ENCODE data around the gene IGFN1. TPM values are rescaled to one million over a fixed set of nuclear protein-coding genes. Genes with fewer than 3 reads are reported as not detected.

IGFN1 gene
- total and polyA plus RNA-seq, 8 donors = 0.60 to 3.0 (median 0.95) TPM

GRCh38 chr1:201146626-201147390 is 43.8 kb upstream of the IGFN1 start:
- Histone ChIP-seq H3K36me3 (peaks cover 0 to 72% of the 10 kb centered on the region in 2 donors), H3K27me3 (no peaks in the 10 kb centered on the region), H3K4me3 (no peak overlapping the region), H3K4me1 (no peaks in the 10 kb centered on the region), H3K9me3 (no peaks in the 10 kb centered on the region), H3K27ac (no peak overlapping the region)
- ATAC-seq (no peak), DNase-seq (no peak)
- intact Hi-C loops (cut with DNase I) = no loop called here
- no peak for TF ChIP-seq CTCF (IDR thresholded peaks at IDR 0.05)

GRCh38 chr1:201147396-201148015 is 43.1 kb upstream of the IGFN1 start:
- no peak for DNase-seq
- intact Hi-C loops (cut with DNase I) = no loop called here

DNA sequence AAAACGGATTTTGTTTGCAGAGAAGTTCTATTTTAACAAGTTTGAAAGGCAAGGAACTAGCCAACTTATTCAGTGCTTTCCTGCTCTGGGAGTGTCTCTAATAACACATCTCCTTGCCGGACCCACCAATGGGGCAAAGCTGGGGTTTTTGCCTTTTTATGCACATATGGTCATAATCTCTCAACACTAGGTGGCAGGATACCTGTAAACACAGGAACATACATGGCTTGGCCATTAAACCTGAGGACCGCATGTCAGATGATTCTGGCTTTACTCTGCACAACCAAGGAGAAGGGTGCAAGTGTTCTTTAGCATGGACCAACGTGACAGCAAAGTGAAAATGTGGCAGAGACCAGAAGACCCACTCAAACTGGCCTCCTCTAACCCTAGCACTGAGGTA is 41.2 kb upstream of the IGFN1 start:
- Histone ChIP-seq H3K27ac (no peak overlapping the region), H3K36me3 (peaks cover 0 to 46% of the 10 kb centered on the region in 2 donors), H3K4me3 (no peak overlapping the region), H3K27me3 (no peaks in the 10 kb centered on the region), H3K4me1 (peaks cover 6 to 12% of the 10 kb centered on the region in 2 donors), H3K9me3 (no peaks in the 10 kb centered on the region)
- no peak for TF ChIP-seq CTCF (IDR thresholded peaks at IDR 0.05)
- intact Hi-C loops (cut with DNase I) = no loop called here
- DNase-seq = no peak
- peak; percentile 23 for ATAC-seq

More at GRCh38 chr1:201147396-201148015, 43.1 kb upstream of the IGFN1 start:
- no peaks in the 10 kb centered on the region for H3K4me1 ChIP-seq
- TF ChIP-seq CTCF (IDR thresholded peaks at IDR 0.05) = no peak
- peak; percentile 18 for ATAC-seq
- no peaks in the 10 kb centered on the region for H3K27me3 ChIP-seq
- no peak overlapping the region for H3K4me3 ChIP-seq
- peaks cover 0 to 65% of the 10 kb centered on the region in 2 donors for H3K36me3 ChIP-seq
- H3K9me3 ChIP-seq = no peaks in the 10 kb centered on the region
- no peak overlapping the region for H3K27ac ChIP-seq

DNA sequence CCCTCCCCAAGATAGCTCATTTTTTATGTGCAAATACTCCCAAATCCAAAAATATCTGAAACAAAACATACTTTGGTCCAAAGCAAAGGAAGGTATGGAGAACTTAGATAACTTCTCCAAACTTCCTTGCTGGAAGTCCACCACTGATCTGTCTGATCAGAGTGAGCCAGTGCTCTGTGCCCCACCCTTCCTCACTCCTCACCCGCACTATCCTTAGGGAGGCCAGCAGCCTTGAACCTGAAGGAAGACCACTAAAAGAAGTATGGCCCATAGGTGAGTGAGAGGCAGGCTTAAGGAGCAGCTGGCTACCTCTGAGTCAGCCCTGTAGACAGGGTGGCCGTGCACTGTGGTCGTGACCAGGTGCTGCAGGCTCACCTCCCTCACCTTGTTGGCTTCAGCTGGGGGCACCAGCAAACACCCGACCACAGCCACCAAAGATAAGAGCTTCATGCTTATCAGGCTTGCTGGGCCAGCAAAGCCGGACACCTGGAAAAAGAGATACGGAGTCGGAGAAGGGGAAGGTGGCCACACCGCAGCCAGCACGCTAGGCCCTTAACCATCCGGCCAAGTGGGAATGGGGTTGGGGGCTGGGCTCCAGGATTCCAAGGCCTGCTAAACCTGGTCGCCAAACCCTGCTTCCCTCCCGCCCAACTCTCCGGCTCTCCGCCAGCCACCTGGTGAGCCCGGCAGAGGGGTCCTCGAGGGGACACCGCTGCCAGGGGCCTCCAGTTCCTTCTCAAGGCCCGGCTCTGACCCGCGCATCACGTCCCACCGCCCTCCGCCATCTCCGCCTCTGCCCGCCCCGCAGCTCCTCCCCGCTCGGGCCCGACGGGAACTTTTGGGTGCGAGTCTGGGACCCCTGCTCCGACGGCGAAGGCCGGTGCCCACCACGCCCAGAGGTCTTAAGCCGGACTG is 36.9 kb upstream of the IGFN1 start:
- Histone ChIP-seq H3K27me3 (no peaks in the 10 kb centered on the region), H3K9me3 (no peaks in the 10 kb centered on the region), H3K4me1 (peaks cover 6 to 21% of the 10 kb centered on the region in 2 donors), H3K36me3 (peaks cover 0 to 6% of the 10 kb centered on the region in 2 donors), H3K4me3 (peak overlapping the region; percentile 69 to 86), H3K27ac (peak overlapping the region; percentile 27 to 71)
- DNase-seq (peak in 1 of 4 donors; percentile 59), ATAC-seq (peak; percentile 86)
- no peak for TF ChIP-seq CTCF (IDR thresholded peaks at IDR 0.05)
- intact Hi-C loops (cut with DNase I) = no loop called here

Measured in left lung (tissue), 10 donors.